Astrocyte (in vitro differentiated cells and primary cell): ENCODE results near the gene LGALS1. TPM values are rescaled to one million over a fixed set of nuclear protein-coding genes. Genes with fewer than 3 reads are reported as not detected.
A peak's percentile ranks its signal among the peaks of the same experiment; 100 is the strongest.
"Not testable (repeated sequence)": the region's sequence is repeated elsewhere in the genome, so short reads cannot be mapped to it uniquely, and the experiment has no call there.

Source experiments
- DNase-seq: peaks from one replicate; pipeline ENCODE4 v3.0.0-alpha.2; 2010; ENCODE audit warnings: low read depth
- FAIRE-seq: peaks from 2 replicates; lab custom pipeline; 2011; peaks lifted over from hg19 to GRCh38; lab: Jason Lieb, UNC
- H2AFZ ChIP-seq: 2 replicates; pipeline ENCODE4 v1.6.0; 2012; ENCODE audit warnings: low read depth, low read length, inconsistent platforms
- H3K27ac ChIP-seq: 2 replicates; pipeline ENCODE4 v1.5.1; 2011; ENCODE audit warnings: low read depth, low read length, inconsistent platforms
- H3K27me3 ChIP-seq: 2 replicates; pipeline ENCODE4 v1.6.0; 2011; ENCODE audit warnings: low read length, inconsistent platforms; ENCODE audit not compliant: insufficient read depth
- H3K36me3 ChIP-seq: 2 replicates; pipeline ENCODE4 v1.5.1; 2011; ENCODE audit warnings: low read length, inconsistent platforms; ENCODE audit not compliant: insufficient read depth
- H3K4me1 ChIP-seq: 2 replicates; pipeline ENCODE4 v1.5.1; 2011; ENCODE audit warnings: low read length, inconsistent platforms; ENCODE audit not compliant: insufficient read depth
- H3K4me2 ChIP-seq: 2 replicates; pipeline ENCODE4 v1.6.0; 2012; ENCODE audit warnings: low read length, inconsistent platforms
- H3K4me3 ChIP-seq: 2 replicates; pipeline ENCODE4 v1.5.1; 2011; ENCODE audit warnings: low read depth, mild to moderate bottlenecking, low read length, inconsistent platforms; ENCODE audit not compliant: insufficient read depth
- H3K79me2 ChIP-seq: 2 replicates; pipeline ENCODE4 v1.6.0; 2012; ENCODE audit warnings: mild to moderate bottlenecking, low read length, inconsistent platforms; ENCODE audit not compliant: insufficient read depth
- H3K9ac ChIP-seq: 2 replicates; pipeline ENCODE4 v1.6.0; 2012; ENCODE audit warnings: mild to moderate bottlenecking, low read length, inconsistent platforms
- H3K9me3 ChIP-seq: 2 replicates; pipeline ENCODE4 v1.5.1; 2012; ENCODE audit warnings: low read depth, mild to moderate bottlenecking, low read length, inconsistent platforms; ENCODE audit not compliant: insufficient read depth
- H4K20me1 ChIP-seq: 2 replicates; pipeline ENCODE4 v1.6.0; 2012; ENCODE audit warnings: low read length, inconsistent platforms; ENCODE audit not compliant: insufficient read depth
- H3K27ac Mint-ChIP-seq: one replicate; pipeline ENCODE4 v1.8.0; 2021; ENCODE audit warnings: mild to moderate bottlenecking, mixed read lengths; ENCODE audit not compliant: unreplicated experiment
- H3K27me3 Mint-ChIP-seq: one replicate; pipeline ENCODE4 v1.8.0; 2021; ENCODE audit warnings: low read depth, mixed read lengths; ENCODE audit not compliant: unreplicated experiment
- H3K36me3 Mint-ChIP-seq: one replicate; pipeline ENCODE4 v1.8.0; 2021; ENCODE audit warnings: low read depth, mixed read lengths; ENCODE audit not compliant: unreplicated experiment
- H3K4me1 Mint-ChIP-seq: one replicate; pipeline ENCODE4 v1.8.0; 2021; ENCODE audit warnings: low read depth, mixed read lengths; ENCODE audit not compliant: unreplicated experiment
- H3K4me3 Mint-ChIP-seq: one replicate; pipeline ENCODE4 v1.8.0; 2021; ENCODE audit warnings: mild to moderate bottlenecking, moderate library complexity, mixed read lengths; ENCODE audit not compliant: unreplicated experiment
- H3K9me3 Mint-ChIP-seq: one replicate; pipeline ENCODE4 v1.8.0; 2021; ENCODE audit warnings: mild to moderate bottlenecking, mixed read lengths; ENCODE audit not compliant: unreplicated experiment
- EZH2 ChIP-seq: IDR thresholded peaks from 2 replicates; pipeline ENCODE4 v1.6.1; 2012; ENCODE audit warnings: mild to moderate bottlenecking, low read length, inconsistent platforms; ENCODE audit not compliant: insufficient read depth
- total RNA-seq: library from RNA; stranded (reverse); gene quantifications from 2 replicates; pipeline ENCODE4 v1.2.1, GENCODE V29; 2021
- TF ChIP-seq, protein P1 (sequence below): IDR thresholded peaks from 2 replicates; pipeline ENCODE4 v1.5.1; 2011; ENCODE audit warnings: low read depth, mild to moderate bottlenecking, inconsistent platforms, low read length, moderate library complexity; ENCODE audit not compliant: insufficient read depth

LGALS1 gene
- total RNA-seq, 1 donor from 2014 or later: 240 TPM

DNA sequence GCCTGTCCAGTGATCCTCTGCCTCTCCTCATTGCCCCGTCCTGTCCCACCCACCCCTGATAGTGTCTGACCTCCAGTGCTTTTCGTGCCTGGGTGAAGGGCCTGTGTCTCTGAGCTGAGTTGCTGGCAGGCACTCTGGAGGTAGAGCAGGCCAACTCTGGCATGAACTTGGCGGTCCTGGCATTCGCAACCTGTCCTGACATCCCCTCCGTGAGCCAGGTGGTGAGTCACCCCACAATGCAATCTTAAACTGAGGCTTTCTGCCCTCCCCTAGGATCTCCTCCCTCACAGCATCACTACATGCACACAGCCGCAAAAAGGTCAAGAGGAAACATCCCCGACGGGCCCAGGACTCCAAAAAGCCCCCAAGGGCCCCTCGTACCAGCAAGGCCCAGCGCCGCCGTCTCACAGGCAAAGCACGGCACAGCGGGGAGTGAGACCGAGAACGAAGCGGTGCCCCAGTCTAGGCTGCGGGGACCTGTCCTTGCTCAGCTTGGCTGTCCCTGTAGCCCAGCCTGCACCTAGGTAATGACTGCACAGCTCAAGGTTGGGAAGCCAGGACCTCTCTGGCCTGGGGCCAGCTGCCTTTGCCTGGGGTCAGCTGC is 15.6 kb downstream of the LGALS1 start:
- no peaks in the 10 kb centered on the region for H3K27me3 Mint-ChIP-seq
- no peak overlapping the region for H3K27ac ChIP-seq
- no peaks in the 10 kb centered on the region for H3K9me3 ChIP-seq
- peaks cover 13% of the 10 kb centered on the region for H3K36me3 ChIP-seq
- H3K27ac Mint-ChIP-seq: no peak overlapping the region
- no peak overlapping the region for H3K4me2 ChIP-seq
- peaks cover under 1% of the 10 kb centered on the region for H3K4me1 ChIP-seq
- no peak overlapping the region for H3K9ac ChIP-seq
- no peak for TF ChIP-seq EZH2
- TF ChIP-seq, protein P1, sequence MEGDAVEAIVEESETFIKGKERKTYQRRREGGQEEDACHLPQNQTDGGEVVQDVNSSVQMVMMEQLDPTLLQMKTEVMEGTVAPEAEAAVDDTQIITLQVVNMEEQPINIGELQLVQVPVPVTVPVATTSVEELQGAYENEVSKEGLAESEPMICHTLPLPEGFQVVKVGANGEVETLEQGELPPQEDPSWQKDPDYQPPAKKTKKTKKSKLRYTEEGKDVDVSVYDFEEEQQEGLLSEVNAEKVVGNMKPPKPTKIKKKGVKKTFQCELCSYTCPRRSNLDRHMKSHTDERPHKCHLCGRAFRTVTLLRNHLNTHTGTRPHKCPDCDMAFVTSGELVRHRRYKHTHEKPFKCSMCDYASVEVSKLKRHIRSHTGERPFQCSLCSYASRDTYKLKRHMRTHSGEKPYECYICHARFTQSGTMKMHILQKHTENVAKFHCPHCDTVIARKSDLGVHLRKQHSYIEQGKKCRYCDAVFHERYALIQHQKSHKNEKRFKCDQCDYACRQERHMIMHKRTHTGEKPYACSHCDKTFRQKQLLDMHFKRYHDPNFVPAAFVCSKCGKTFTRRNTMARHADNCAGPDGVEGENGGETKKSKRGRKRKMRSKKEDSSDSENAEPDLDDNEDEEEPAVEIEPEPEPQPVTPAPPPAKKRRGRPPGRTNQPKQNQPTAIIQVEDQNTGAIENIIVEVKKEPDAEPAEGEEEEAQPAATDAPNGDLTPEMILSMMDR: no peak
- no peak for FAIRE-seq
- no peaks in the 10 kb centered on the region for H3K27me3 ChIP-seq
- peaks cover 14% of the 10 kb centered on the region for H3K36me3 Mint-ChIP-seq
- H3K79me2 ChIP-seq: peaks cover 23% of the 10 kb centered on the region
- H3K9me3 Mint-ChIP-seq: no peaks in the 10 kb centered on the region
- no peak overlapping the region for H3K4me3 Mint-ChIP-seq
- H3K4me3 ChIP-seq: no peak overlapping the region
- H4K20me1 ChIP-seq: peaks cover 14% of the 10 kb centered on the region
- peaks cover 1% of the 10 kb centered on the region for H3K4me1 Mint-ChIP-seq
- DNase-seq: no peak
- H2AFZ ChIP-seq: no peak overlapping the region

DNA sequence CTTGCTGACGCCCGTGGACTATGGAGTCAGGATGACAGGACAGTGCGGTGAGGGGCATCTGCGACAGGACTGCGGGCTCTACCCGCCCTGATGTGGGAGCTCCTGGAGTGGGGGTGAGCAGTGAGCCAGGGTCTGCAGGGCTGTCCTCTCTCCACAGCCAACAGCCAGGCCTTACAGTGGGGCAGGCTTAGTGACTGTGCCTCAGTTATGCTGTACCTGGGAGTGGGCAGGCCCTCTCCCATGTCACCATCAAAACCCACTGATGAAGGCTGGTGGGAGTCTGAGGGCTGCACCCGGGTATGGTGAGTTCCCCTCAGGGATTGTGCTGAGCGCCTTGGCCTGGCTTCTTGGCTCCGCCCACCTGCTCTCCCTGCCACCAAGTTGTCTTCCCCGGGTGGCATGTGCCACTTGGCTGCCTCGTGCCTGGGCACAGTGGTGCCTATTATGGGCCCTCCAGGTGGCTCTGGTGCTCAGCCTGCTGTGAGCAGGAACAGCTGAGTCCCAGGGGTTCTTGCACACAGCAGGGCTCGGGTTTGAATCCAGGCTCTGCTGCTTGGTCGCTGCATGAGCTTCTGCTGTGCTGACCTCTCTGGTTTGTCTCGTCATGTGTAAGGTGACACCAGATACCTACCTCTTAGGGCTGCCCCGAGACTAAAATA is 17.3 kb downstream of the LGALS1 start:
- Mint-ChIP-seq H3K4me1 (no peaks in the 10 kb centered on the region), H3K36me3 (peaks cover 14% of the 10 kb centered on the region), H3K9me3 (no peaks in the 10 kb centered on the region), H3K27ac (no peak overlapping the region), H3K27me3 (no peaks in the 10 kb centered on the region), H3K4me3 (no peak overlapping the region)
- Histone ChIP-seq H3K4me2 (no peak overlapping the region), H3K36me3 (peaks cover 13% of the 10 kb centered on the region), H3K9me3 (no peaks in the 10 kb centered on the region), H3K9ac (no peak overlapping the region), H3K4me1 (peaks cover 3% of the 10 kb centered on the region), H3K79me2 (peaks cover 8% of the 10 kb centered on the region), H3K27me3 (no peaks in the 10 kb centered on the region), H2AFZ (no peak overlapping the region), H3K4me3 (no peak overlapping the region), H3K27ac (no peak overlapping the region), H4K20me1 (peaks cover 14% of the 10 kb centered on the region)
- no peak for FAIRE-seq
- no peak for TF ChIP-seq EZH2
- DNase-seq: no peak

DNA sequence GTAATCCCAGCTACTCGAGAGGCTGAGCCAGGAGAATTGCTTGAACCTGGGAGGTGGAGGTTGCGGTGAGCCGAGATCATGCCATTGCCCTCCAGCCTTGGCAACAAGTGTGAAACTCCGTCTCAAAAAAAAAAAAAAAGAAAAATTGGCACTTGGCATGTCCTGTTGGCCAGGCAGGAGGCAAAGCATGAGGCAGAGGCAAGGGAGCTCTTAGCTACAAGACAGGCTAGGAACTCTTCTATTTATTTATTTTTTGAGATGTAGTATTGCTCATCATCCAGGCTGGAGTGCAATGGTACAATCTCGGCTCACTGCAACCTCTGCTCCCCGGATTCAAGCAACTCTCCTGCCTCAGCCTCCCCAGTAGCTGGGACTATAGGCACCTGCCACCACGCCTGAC is 18.7 kb downstream of the LGALS1 start:
- H3K4me3 Mint-ChIP-seq, H3K9me3 Mint-ChIP-seq, H3K27me3 Mint-ChIP-seq, H3K4me1 Mint-ChIP-seq, H3K36me3 ChIP-seq, FAIRE-seq, H3K4me1 ChIP-seq, H3K27me3 ChIP-seq, H3K27ac ChIP-seq, H3K9ac ChIP-seq, H4K20me1 ChIP-seq, H3K79me2 ChIP-seq, H2AFZ ChIP-seq, H3K4me3 ChIP-seq, H3K27ac Mint-ChIP-seq, DNase-seq, H3K4me2 ChIP-seq, H3K9me3 ChIP-seq: not testable (repeated sequence)
- H3K36me3 Mint-ChIP-seq: peaks cover 14% of the 10 kb centered on the region

DNA sequence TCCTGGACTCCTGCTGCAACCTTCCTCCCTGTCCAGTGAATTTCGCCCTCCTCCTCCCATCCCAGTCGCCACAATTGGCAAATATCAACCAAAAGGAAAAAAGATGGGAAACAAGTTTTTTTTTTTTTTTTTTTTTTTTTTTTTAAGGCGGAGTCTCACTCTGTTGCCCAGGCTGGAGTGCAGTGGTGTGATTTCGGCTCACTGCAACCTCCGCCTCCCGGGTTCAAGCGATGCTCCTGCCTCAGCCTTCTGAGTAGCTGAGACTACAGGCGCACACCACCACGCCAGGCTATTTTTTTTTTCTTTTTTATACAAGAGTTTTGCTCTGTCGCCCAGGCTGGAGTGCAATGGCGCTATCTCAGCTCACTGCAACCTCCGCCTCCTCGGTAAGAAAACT is 20.8 kb downstream of the LGALS1 start:
- not testable (repeated sequence) for FAIRE-seq, H3K36me3 ChIP-seq, H3K9me3 ChIP-seq, DNase-seq, H3K4me1 ChIP-seq, H3K9me3 Mint-ChIP-seq, H4K20me1 ChIP-seq, H3K4me1 Mint-ChIP-seq, H3K27ac ChIP-seq, H2AFZ ChIP-seq, H3K27me3 ChIP-seq, H3K27me3 Mint-ChIP-seq, H3K27ac Mint-ChIP-seq, H3K79me2 ChIP-seq
- Mint-ChIP-seq H3K4me3 (peak overlapping the region; percentile 92), H3K36me3 (peaks cover 14% of the 10 kb centered on the region)
- Histone ChIP-seq H3K4me3 (peak overlapping the region; percentile 49), H3K9ac (peak overlapping the region; percentile 49), H3K4me2 (peak overlapping the region; percentile 92)
